Measurements from ENCODE around the gene HOXC5. TPM values are rescaled to one million over a fixed set of nuclear protein-coding genes. Genes with fewer than 3 reads are reported as not detected.

Gene HOXC5
- total RNA-seq, 1 donor from 2014 or later = 1.4 TPM

GRCh38 chr12:54019924-54020590, 12.8 kb upstream of the HOXC5 start:
- no peak for DNase-seq

GRCh38 chr12:54020591-54021405, 12.1 kb upstream of the HOXC5 start:
- DNase-seq = no peak

GRCh38 chr12:54021432-54022013, 11.3 kb upstream of the HOXC5 start:
- no peak for DNase-seq

GRCh38 chr12:54022960-54023884, 9.6 kb upstream of the HOXC5 start:
- no peak for DNase-seq

GRCh38 chr12:54024127-54024526, 8.7 kb upstream of the HOXC5 start:
- DNase-seq = no peak

- no peak for DNase-seq
Measured at GRCh38 chr12:54024581-54025305, 8.1 kb upstream of the HOXC5 start.

GRCh38 chr12:54025499-54026405, 7.1 kb upstream of the HOXC5 start:
- no peak for DNase-seq

- DNase-seq = no peak
Measured at GRCh38 chr12:54026640-54027441, 6.0 kb upstream of the HOXC5 start.

- DNase-seq = no peak
Measured at GRCh38 chr12:54027442-54027786, 5.4 kb upstream of the HOXC5 start.

- peak; percentile 79 for DNase-seq
Measured at GRCh38 chr12:54028314-54029201, 4.3 kb upstream of the HOXC5 start, which contains the start of gene HOXC6. HOXC6 (plus strand) TSS chr12:54028440; CDS start chr12:54028522, 82 bp downstream.

- DNase-seq = no peak
Measured at GRCh38 chr12:54029529-54030441, 3.1 kb upstream of the HOXC5 start.

- no peak for DNase-seq
Measured at GRCh38 chr12:54030442-54030801, 2.4 kb upstream of the HOXC5 start.

GRCh38 chr12:54030889-54031471, 1.9 kb upstream of the HOXC5 start:
- no peak for DNase-seq

GRCh38 chr12:54031480-54031879, 1.4 kb upstream of the HOXC5 start:
- DNase-seq = no peak

- no peak for DNase-seq
Measured at GRCh38 chr12:54032086-54032619, 697 bp upstream of the HOXC5 start.

GRCh38 chr12:54033106-54033979, 493 bp downstream of the HOXC5 start:
- no peak for DNase-seq
